AG04449 (cell line): Measurements from ENCODE around the gene TASP1.
"Not testable (repeated sequence)": the region's sequence is repeated elsewhere in the genome, so short reads cannot be mapped to it uniquely, and the experiment has no call there.

Experiments used
- CTCF ChIA-PET: fragments of 350-600 bp; formaldehyde crosslinking; extraction: SDS; loops from one replicate; lab custom pipeline; 2021; ENCODE audit warnings: antibody characterized with exemption; lab: Yijun Ruan, JAX
- POLR2A ChIA-PET: fragments of 400-600, 350-600 bp; formaldehyde crosslinking; extraction: SDS; loops from one replicate; lab custom pipeline; 2020; ENCODE audit warnings: antibody characterized with exemption, inconsistent platforms; lab: Yijun Ruan, JAX
- DNase-seq: peaks from one replicate; pipeline ENCODE4 v3.0.0-alpha.2; 2010; ENCODE audit warnings: low read depth, low spot score
- H3K4me3 ChIP-seq: 2 replicates; pipeline ENCODE4 v1.5.1; 2011; ENCODE audit warnings: low read depth, mild to moderate bottlenecking, control low read depth, low read length
- CTCF ChIP-seq: IDR thresholded peaks from one replicate; pipeline ENCODE4 v1.5.1; 2011; ENCODE audit warnings: mild to moderate bottlenecking, moderate library complexity, low read length, control low read depth, inconsistent platforms; ENCODE audit not compliant: insufficient read depth; ENCODE audit errors: missing control alignments

The TASP1 gene

DNA sequence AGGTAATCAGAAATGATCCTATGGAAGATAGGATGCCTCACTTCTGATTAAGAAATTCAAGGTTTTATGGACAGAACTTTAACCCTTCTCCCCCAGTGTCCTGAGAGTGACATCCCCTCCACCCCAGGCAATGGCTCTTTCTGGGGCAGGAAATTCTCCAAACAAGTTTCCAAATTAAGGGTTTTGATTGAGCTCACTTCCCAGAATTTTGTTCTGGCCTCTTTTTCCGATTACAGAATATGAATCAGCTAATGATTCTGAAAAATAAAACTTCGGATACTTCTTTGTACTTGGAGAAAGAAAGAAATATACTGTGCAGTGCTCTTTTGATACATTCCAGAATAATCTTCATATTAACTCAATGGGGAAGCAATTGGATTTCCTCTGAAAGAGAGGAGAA lies 32.8 kb upstream of the TASP1 start:
- no peak for TF ChIP-seq CTCF
- ChIA-PET CTCF (interaction anchor here (0.7 kb wide), 1 partner anchor 28 kb away, joined by 3 read pairs; no protein-coding TSS in a partner anchor), POLR2A (no interaction called here)
- DNase-seq: no peak
- no peak overlapping the region for H3K4me3 ChIP-seq

GRCh38 chr20:13670160-13670559 lies 31.4 kb upstream of the TASP1 start:
- DNase-seq: no peak

GRCh38 chr20:13665709-13666395 lies 27.1 kb upstream of the TASP1 start:
- no peak for DNase-seq
- CTCF ChIA-PET: no interaction called here
- no peak overlapping the region for H3K4me3 ChIP-seq
- TF ChIP-seq CTCF: no peak
- POLR2A ChIA-PET: no interaction called here

More at GRCh38 chr20:13670160-13670559, 31.4 kb upstream of the TASP1 start:
- H3K4me3 ChIP-seq: no peak overlapping the region
- no peak for TF ChIP-seq CTCF
- POLR2A ChIA-PET: no interaction called here
- CTCF ChIA-PET: interaction anchor here (0.9 kb wide), 1 partner anchor 101 kb away, joined by 3 read pairs; no protein-coding TSS in a partner anchor

GRCh38 chr20:13661070-13661685 lies 22.4 kb upstream of the TASP1 start:
- ChIA-PET POLR2A (no interaction called here), CTCF (no interaction called here)
- no peak for TF ChIP-seq CTCF
- no peak for DNase-seq
- no peak overlapping the region for H3K4me3 ChIP-seq

- no peak overlapping the region for H3K4me3 ChIP-seq
- ChIA-PET POLR2A (no interaction called here), CTCF (no interaction called here)
- no peak for TF ChIP-seq CTCF
- no peak for DNase-seq
These were observed 20.6 kb upstream of the TASP1 start for GRCh38 chr20:13659288-13659687.

GRCh38 chr20:13658060-13658459 lies 19.3 kb upstream of the TASP1 start:
- POLR2A ChIA-PET: interaction anchor here (0.7 kb wide), 1 partner anchor 603 kb away, joined by 4 read pairs; no protein-coding TSS in a partner anchor
- DNase-seq, CTCF ChIA-PET, H3K4me3 ChIP-seq: not testable (repeated sequence)
